NCI-H510A (cell line): ENCODE data around the gene IBTK.
"Not testable (repeated sequence)": the region's sequence is repeated elsewhere in the genome, so short reads cannot be mapped to it uniquely, and the experiment has no call there.

Experiments used
- DNase-seq: peaks from one replicate; lab custom pipeline; 2025; lab: John Stamatoyannopoulos, UW

IBTK gene

DNA sequence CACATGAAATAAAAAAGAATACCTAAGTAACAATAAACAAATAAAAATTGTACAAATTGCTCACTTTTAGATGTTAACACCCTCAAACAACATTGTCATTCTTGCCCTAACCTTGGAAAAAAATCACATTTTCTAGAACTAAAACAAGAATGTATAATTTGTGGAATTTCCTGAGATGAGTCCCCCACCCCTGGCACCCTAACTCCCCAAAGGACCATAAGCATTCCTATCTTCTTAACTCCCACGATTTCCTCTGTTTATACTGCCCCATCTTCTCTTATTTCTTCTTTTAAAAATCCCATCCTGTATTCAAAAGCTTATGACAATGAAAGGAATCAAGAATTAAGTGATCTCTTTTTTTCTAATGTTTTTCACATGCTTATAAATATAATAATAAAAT is 70.9 kb downstream of the IBTK start:
- no peak for DNase-seq

GRCh38 chr6:82172594-82172993 is 75.0 kb downstream of the IBTK start:
- no peak for DNase-seq

GRCh38 chr6:82169138-82169876 is 78.2 kb downstream of the IBTK start:
- DNase-seq, result no peak

GRCh38 chr6:82166493-82166892 is 81.1 kb downstream of the IBTK start:
- DNase-seq, result no peak

DNA sequence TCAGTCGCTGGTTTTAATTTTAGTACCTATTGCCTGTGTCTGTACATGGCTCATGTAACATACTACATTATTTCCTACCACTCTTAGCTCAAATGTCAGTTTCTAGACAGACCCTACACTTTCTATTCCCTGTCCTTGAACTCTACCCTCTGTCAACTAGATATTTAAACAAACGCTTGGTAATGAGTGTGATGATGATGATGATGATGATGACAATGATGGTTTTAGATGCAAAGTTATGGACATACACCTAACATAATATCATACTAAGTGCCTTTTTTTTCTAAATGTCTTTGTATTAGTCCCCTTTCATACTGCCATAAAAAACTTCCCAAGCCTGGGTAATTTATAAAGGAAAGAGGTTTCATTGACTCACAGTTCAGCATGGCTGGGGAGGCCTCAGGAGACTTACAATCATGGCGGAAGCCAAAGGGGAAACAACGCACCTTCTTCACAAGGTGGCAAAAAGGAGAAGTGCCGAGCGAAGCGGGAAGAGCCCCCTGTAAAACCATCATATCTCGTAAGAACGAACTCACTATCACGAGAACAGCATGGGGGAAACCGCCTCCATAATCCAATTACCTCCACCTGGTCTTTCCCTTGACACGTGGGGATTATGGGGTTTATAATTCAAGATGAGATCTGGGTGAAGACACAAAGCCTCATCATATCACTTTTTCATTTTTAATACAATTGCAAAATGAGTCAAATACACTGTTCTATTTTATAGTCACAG is 87.1 kb downstream of the IBTK start:
- DNase-seq, result no peak

- DNase-seq, result not testable (repeated sequence)
Observed at GRCh38 chr6:82152786-82153185, 94.8 kb downstream of the IBTK start.

DNA sequence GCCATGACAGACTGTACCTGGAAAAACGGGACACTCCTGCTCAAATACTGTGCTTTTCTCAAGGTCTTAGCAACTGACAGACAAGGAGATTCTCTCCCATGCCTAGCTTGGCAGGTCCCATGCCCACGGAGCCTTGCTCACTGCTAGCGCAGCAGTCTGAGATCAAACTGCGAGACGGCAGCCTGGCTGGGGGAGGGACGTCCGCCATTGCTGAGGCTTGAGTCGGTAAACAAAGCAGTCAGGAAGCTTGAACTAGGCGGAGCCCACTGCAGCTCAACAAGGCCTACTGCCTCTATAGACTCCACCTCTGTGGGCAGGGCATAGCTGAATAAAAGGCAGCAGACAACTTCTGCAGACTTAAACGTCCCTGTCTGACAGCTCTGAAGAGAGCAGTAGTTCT is 96.4 kb downstream of the IBTK start:
- not testable (repeated sequence) for DNase-seq

DNA sequence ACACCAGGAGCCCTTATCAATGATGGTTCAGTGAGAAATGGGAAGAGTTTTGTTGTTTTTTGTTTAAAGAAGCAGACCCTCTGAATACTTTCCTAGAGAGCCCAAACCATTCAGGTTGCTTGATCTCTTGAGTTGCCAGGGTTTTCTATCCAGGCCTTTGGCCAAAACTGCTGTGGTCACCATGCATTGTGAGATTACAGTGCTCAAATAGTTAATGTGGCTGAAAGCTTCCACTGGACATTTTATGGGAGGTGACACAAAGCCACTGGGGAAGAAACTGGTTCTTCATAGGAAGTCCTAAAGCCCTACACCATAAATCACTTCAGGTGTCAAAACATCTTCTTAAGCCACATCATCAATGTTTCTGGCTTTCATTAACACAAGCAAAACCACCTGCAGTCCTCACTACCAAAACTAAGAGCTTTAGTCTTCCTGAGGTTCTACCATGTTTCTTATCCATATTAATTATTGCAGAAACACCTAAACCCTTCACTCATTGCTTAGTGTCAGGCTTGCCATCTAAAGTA is 101.6 kb downstream of the IBTK start:
- no peak for DNase-seq

DNA sequence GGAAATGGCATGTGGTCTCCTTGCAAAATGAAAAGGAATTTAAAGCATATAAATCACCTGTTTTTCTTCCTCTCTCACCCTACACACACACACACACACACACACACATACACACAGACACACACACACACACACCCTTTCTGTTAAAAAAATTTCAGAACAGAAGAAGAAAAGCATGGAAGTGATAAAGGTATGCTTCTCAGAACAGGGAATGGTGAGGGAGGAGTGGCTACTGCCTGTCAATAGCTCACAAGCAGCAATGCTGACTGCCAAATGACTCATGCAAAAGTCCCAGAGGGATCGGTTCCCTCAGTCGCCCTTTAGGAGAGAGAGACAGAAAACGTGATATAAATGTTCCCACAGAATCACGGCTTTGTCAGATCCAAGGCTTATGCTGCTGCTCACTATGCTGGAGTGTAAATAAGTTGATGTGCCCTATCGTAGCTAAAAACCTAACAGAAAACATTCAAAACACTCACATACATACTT is 102.6 kb downstream of the IBTK start:
- DNase-seq, result no peak

- DNase-seq, result no peak
Observed at GRCh38 chr6:82144007-82144851, 103.3 kb downstream of the IBTK start.

DNA sequence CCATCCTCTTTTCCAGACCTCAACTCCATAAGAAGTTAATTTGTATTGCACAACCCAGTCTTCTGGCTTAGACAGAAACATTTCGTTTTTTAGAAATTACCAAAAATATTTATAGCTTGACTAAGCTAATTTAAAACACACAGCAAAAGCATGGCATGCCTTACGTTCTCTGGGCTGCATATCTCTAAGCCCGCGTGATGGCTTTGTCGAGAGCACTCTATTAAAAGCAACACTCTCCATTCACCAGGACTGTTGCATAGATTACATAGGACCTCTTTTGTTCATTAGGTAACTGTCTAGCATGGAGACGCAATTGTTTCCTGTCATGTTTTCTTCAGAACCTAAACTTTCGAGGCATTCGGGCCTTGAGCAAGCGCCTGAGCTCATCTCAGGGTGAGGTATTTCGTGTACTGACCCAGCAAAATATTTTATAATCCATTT is 104.5 kb downstream of the IBTK start:
- DNase-seq, result no peak

GRCh38 chr6:82142524-82142923 is 105.0 kb downstream of the IBTK start:
- DNase-seq, result no peak

DNA sequence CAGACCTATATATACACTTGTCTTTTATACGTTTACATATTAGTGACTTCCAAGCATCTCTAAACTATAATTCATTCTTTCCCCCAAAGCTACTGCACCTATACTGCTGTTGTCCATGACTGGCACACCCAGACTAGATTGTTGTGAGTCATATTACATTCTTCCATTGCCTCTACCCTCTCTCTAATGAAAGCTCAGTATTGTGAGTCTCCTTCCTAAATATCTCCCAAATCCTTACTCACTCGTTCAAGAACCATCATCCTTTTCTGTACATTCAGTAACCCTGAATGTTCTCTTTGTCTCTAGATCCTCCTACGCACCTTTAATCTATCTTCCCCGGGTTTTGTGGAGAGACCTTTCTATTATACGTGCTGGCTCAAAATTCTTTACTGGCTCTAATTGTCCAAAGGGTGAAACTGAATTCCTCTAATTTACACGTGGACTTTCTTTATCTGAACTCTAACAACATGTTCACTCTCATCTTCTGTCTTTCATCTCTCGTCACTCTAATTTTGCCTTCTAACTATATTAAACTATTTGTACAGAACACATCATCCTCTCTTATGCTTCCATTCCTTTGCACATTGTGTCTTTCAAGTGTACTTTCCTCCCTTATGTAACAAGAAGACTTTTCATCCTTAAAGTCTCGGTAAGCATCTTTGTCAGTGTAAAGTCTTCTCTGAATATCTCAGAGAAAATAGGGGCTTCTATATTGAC is 109.3 kb downstream of the IBTK start:
- no peak for DNase-seq

DNA sequence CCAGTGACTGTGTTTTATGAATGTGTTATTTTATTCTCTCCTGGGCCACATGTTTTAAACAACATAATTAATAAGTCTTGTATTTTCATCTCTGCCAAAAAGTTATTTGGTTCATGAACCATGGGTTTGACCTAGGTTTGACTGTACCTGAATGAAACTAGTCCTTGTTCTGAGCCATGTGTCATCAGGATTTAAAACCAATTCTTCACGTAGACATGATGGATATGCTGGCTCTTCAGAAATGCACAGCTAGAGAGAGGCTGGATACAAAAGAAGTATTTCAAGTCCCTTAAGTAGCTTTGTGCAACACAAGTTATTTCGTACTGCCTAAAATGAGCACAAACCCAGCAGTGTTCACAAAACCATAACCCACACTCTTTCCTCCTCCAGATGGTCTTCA is 116.1 kb downstream of the IBTK start:
- no peak for DNase-seq

GRCh38 chr6:82129797-82130196 is 117.7 kb downstream of the IBTK start:
- no peak for DNase-seq

GRCh38 chr6:82128973-82129372 is 118.6 kb downstream of the IBTK start:
- not testable (repeated sequence) for DNase-seq

DNA sequence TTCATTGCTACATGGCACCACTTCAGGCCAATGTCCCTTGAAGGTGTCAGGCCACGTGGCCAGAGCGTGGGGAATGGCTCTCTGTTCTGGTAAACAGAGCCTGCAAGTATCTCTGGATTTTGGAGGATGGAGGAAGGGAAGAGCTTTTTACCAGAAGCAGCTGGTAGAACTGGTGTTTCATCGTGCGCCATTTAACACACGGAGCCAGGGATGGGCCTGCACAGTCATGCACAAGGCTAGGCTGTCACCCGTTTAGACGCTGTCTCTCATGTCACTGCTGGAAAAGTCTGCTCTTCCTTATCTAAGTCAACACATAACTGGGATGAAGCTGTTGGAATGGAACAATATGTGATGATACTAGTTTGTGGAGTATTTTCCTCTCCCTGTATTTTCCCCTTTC is 123.9 kb downstream of the IBTK start:
- DNase-seq, result no peak
